ENCODE measurements around the gene AMBP. TPM values are rescaled to one million over a fixed set of nuclear protein-coding genes. Genes with fewer than 3 reads are reported as not detected.

AMBP gene
- total and polyA plus RNA-seq, 2 of the 13 experiments (the other 11 are each of a cell fraction or from before 2014, with no cell fraction given): 1,510 to 2,580 TPM

DNA sequence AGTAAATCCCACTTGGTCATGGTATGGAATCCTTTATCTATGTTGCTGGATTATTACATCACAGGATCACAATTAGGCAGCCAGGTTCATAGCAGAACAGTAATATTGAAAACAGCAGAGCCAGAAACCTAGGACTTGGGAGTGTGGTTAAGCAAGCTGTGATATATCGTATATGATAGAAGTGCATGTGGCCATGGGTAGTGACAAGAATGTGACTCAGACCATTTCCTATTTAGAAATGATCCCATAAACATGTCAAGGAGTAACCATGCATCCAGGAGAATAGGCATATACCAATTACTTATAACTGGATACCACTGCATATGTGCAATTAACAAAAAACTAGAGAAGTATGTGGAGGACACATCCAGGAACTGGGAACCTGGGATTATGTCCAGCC lies 31.2 kb downstream of the AMBP start (continued):
- TF ChIP-seq ZNF563 (CRISPR knock-in tag; IDR thresholded peaks at IDR 0.05): no peak
- TF ChIP-seq ZFP36 (IDR thresholded peaks at IDR 0.05; ENCODE audit: borderline replicate concordance, low read depth, low read length, partially characterized antibody): no peak

DNA sequence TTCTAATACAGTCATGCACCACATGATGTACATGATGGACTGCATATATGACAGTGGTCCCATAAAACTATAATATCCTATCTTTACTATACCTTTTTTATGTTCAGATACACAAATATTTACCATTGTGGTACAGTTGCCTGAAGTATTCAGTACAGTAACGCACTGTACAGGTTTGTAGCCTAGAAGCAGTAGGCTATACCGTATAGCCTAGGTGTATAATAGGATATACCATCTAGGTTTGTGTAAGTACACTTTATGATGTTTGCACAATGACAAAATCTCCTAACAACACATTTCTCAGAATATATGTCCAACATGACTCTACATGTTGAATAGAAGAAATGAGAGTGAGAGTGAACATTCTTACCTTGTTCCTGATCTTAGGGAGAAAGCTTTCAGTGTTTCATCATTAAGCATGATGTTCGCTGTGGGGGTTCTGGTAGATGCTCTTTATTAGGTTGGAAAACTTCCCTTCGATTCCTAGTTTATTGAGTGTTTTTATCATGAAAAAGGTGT lies 31.8 kb downstream of the AMBP start:
- Histone ChIP-seq H3K36me3 (replicated peaks in 1 of 2; ENCODE audit: control insufficient read depth in 1 of 2, insufficient read depth in 2 of 2, low read length in 2 of 2) (no peaks in the 10 kb centered on the region), H3K4me1 (ENCODE audit: insufficient read depth, low read length) (peaks cover 21% of the 10 kb centered on the region), H3K4me2 (ENCODE audit: low read depth, low read length) (no peak overlapping the region), H3K9me3 (ENCODE audit: low read length) (no peaks in the 10 kb centered on the region), H4K20me1 (ENCODE audit: insufficient read depth, low read length) (no peaks in the 10 kb centered on the region), H3K79me2 (ENCODE audit: insufficient read depth, low read length) (no peaks in the 10 kb centered on the region), H3K9ac (ENCODE audit: insufficient read depth, low read depth, low read length) (no peak overlapping the region), H3K27me3 (ENCODE audit: control insufficient read depth in 1 of 2, insufficient read depth in 2 of 2, low read length in 2 of 2) (no peaks in the 10 kb centered on the region; a peak in 1 of 5 replicates), H2AFZ (ENCODE audit: low read length) (no peak overlapping the region), H3K27ac (ENCODE audit: extremely low read length, insufficient read depth, low read length) (no peak overlapping the region), H3K4me3 (replicated peaks in 1 of 3; ENCODE audit: insufficient read depth in 1 of 3, low read depth in 2 of 3, low read length in 3 of 3) (no peak overlapping the region)
- DNase-seq (ENCODE audit: low spot score): no peak
- intact Hi-C loops (cut with micrococcal nuclease; ENCODE audit: unreplicated experiment): loop anchor here (10.0 kb wide), 1 partner anchor 171 kb away; the partner anchor contains the start of gene ZNF618
- POLR2A ChIA-PET: no interaction called here
- in situ Hi-C loops (cut with HindIII; ENCODE audit: extremely low pct_ligation_motif_present, low pct_unique_long_range_greater_than_20kb): loop anchor here (25.0 kb wide), 1 partner anchor 309 kb away; no protein-coding TSS in a partner anchor
- no peak for FAIRE-seq
- no TSS peak for BruUV-seq (replicated peaks)
- CTCF ChIA-PET (ENCODE audit: low intra/inter-chr PET ratio, low total read pairs): interaction anchor here (1.9 kb wide), 1 partner anchor 309 kb away, joined by 5 read pairs; no protein-coding TSS in a partner anchor
- no peak for ATAC-seq
- 68% methylated on average over 4 of the region's 4 CpGs for WGBS (ENCODE audit: low lambda C conversion rate)
- TF ChIP-seq, protein P1, sequence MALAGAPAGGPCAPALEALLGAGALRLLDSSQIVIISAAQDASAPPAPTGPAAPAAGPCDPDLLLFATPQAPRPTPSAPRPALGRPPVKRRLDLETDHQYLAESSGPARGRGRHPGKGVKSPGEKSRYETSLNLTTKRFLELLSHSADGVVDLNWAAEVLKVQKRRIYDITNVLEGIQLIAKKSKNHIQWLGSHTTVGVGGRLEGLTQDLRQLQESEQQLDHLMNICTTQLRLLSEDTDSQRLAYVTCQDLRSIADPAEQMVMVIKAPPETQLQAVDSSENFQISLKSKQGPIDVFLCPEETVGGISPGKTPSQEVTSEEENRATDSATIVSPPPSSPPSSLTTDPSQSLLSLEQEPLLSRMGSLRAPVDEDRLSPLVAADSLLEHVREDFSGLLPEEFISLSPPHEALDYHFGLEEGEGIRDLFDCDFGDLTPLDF (CRISPR knock-in tag; IDR thresholded peaks at IDR 0.05): no peak
- TF ChIP-seq, protein P2, sequence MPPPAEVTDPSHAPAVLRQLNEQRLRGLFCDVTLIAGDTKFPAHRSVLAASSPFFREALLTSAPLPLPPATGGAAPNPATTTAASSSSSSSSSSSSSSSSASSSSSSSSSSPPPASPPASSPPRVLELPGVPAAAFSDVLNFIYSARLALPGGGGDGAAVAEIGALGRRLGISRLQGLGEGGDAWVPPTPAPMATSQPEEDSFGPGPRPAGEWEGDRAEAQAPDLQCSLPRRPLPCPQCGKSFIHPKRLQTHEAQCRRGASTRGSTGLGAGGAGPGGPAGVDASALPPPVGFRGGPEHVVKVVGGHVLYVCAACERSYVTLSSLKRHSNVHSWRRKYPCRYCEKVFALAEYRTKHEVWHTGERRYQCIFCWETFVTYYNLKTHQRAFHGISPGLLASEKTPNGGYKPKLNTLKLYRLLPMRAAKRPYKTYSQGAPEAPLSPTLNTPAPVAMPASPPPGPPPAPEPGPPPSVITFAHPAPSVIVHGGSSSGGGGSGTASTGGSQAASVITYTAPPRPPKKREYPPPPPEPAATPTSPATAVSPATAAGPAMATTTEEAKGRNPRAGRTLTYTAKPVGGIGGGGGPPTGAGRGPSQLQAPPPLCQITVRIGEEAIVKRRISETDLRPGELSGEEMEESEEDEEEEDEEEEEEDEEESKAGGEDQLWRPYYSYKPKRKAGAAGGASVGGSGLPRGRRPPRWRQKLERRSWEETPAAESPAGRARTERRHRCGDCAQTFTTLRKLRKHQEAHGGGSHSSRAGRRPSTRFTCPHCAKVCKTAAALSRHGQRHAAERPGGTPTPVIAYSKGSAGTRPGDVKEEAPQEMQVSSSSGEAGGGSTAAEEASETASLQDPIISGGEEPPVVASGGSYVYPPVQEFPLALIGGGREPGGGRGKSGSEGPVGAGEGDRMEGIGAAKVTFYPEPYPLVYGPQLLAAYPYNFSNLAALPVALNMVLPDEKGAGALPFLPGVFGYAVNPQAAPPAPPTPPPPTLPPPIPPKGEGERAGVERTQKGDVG (CRISPR knock-in tag; IDR thresholded peaks at IDR 0.05; ENCODE audit: borderline replicate concordance): no peak
- TF ChIP-seq, protein P3, sequence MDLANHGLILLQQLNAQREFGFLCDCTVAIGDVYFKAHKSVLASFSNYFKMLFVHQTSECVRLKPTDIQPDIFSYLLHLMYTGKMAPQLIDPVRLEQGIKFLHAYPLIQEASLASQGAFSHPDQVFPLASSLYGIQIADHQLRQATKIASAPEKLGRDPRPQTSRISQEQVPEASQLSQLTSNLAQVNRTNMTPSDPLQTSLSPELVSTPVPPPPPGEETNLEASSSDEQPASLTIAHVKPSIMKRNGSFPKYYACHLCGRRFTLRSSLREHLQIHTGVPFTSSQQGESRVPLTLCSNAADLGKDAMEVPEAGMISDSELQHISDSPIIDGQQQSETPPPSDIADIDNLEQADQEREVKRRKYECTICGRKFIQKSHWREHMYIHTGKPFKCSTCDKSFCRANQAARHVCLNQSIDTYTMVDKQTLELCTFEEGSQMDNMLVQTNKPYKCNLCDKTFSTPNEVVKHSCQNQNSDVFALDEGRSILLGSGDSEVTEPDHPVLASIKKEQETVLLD (CRISPR knock-in tag; IDR thresholded peaks at IDR 0.05; ENCODE audit: low read depth): no peak
- TF ChIP-seq ZNF530 (CRISPR knock-in tag; IDR thresholded peaks at IDR 0.05; ENCODE audit: low read depth) (no peak), SNRNP70 (IDR thresholded peaks at IDR 0.05; ENCODE audit: low read depth, low read length) (no peak), KMT2B (CRISPR knock-in tag; IDR thresholded peaks at IDR 0.05) (no peak), SIX1 (CRISPR knock-in tag; IDR thresholded peaks at IDR 0.05; ENCODE audit: borderline replicate concordance) (no peak), HNRNPH1 (optimal IDR thresholded peaks at IDR 0.05; ENCODE audit: low read depth, low read length) (no peak), XRCC5 (optimal IDR thresholded peaks at IDR 0.05; ENCODE audit: low read length) (no peak), ZKSCAN8 (CRISPR knock-in tag; IDR thresholded peaks at IDR 0.05; ENCODE audit: borderline replicate concordance) (no peak), KAT7 (CRISPR knock-in tag; IDR thresholded peaks at IDR 0.05; ENCODE audit: borderline replicate concordance) (no peak)
- TF ChIP-seq, protein P4, sequence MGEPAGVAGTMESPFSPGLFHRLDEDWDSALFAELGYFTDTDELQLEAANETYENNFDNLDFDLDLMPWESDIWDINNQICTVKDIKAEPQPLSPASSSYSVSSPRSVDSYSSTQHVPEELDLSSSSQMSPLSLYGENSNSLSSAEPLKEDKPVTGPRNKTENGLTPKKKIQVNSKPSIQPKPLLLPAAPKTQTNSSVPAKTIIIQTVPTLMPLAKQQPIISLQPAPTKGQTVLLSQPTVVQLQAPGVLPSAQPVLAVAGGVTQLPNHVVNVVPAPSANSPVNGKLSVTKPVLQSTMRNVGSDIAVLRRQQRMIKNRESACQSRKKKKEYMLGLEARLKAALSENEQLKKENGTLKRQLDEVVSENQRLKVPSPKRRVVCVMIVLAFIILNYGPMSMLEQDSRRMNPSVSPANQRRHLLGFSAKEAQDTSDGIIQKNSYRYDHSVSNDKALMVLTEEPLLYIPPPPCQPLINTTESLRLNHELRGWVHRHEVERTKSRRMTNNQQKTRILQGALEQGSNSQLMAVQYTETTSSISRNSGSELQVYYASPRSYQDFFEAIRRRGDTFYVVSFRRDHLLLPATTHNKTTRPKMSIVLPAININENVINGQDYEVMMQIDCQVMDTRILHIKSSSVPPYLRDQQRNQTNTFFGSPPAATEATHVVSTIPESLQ (CRISPR knock-in tag; conservative IDR thresholded peaks at IDR 0.05): no peak
